NOMO-1 (cell line): ENCODE data around the gene AIMP2.
"Not testable (repeated sequence)": the region's sequence is repeated elsewhere in the genome, so short reads cannot be mapped to it uniquely, and the experiment has no call there.

Experiments
- DNase-seq, 2 experiments: peaks; one replicate each; lab custom pipeline; 2025; ENCODE audit not compliant: unreplicated experiment in 2 of 2; lab: John Stamatoyannopoulos, UW

AIMP2 gene

DNA sequence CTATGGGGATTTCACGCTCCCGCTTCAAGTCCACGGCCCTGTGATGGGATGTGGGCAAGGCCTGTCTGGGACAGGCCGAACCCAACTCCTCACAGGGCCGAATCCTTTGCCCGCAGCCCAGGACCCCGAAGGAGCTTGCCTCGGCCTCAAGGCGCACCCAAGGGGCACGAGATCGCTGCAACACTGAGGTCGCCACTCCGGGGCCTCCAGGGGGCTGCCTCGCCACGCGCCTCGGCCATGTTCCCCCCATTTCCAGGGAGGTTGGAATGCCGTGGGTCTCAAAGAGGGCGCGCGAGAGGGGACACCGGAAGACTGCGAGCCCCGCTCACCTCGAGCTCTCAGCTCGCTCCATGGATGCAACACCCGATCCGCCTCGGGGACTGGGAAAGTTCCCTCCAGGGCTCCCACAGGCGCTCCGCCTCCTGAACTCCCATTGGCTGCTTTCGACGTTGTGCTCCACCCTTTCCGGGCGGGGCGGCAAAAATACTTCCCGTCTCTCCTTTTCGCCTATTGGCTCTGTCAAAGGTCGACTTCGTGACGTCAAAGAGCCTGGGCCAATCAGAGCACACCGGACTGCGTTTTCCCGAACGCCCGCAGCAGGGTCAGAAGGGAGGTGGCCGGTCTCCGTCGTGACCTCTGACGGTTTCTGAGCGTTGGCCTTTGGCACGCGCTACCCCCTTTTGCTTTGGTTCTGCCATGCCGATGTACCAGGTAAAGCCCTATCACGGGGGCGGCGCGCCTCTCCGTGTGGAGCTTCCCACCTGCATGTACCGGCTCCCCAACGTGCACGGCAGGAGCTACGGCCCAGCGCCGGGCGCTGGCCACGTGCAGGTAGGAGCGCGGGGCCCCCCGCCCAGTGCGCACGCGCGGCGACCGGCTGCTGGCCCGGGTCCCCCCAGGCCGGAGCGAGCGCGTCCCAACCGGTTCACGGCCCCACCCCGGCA lies at the start of gene AIMP2, which contains the start of gene PMS2:
Gene AIMP2, plus strand, starts transcription at position 605 of the 944 bp plus-strand sequence. Its CDS starts 92 bp downstream, at position 697.
Gene PMS2, minus strand, starts transcription at position 382 of the 944 bp plus-strand sequence. Its CDS starts 30 bp downstream, at position 352.
- peak; percentile 95 to 96 for DNase-seq

DNA sequence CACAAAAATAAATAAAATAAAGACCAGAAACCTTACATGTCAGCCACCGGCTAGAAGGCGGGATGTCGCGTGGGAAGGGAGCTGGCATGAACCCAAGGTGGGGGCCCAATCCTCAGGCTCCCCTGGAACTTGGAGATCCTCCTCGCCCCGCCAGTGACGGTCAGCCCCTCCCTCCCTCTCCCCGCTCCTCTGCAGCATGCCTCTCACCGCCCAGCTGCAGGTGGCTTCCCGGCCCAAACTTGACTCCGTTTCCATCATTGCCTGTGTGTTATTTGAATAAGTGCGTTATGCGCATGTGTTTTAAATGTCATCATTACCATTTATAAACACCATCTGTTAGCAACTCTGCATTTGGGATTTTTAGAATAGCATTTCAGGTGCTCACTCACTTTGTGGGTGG lies 45.9 kb upstream of the AIMP2 start:
- not testable (repeated sequence) for DNase-seq

DNA sequence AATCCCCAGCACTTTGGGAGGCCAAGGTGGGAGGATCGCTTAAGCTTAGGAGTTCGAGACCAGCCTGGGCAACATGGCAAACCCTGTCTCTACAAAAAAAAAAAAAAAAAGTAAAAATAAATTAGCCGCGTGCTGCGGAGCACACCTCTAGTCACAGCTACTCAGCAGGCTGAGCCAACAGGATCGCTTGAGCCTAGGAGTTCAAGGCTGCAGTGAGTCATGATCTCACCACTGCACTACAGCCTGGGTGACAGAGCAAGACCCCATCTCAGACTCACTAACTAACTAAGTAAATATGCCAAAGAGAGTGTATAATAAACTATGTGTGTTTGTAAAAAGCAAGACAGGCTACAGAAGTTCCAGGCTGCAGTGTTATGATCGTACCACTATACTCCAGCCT lies 45.3 kb upstream of the AIMP2 start:
- not testable (repeated sequence) for DNase-seq

DNA sequence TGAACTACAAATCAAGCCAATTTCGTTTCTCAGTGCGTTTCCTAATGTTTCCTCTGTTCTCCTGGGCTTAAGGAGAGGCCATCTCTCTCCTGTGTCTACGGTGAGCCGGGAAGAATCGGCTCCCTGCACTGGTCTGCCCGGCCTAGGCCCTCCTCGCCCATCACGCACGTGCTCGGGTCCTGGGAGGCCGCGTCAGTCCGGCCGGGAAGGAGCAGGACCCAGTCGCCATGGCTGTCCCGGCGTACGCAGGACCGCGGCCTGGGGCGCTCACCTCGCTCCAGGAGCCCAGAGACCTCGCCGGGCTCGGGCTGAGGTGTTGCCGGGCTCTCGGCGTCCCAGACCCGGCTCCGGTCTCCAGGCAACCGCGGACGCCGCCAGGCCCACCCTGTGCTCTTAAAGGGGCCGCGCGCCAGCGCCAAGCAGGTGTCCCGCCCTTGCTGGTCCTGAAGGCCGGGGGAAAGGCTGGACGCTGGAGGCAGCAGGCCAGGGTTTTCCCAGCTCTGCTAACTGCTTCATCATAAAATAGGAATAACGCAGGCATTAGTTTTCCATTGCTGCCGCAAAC lies 38.6 kb upstream of the AIMP2 start, which contains the start of gene RSPH10B:
Gene RSPH10B, minus strand, starts transcription at position 343 of the 565 bp plus-strand sequence. CDS start 3,573 bp downstream, outside the sequence.
- not testable (repeated sequence) for DNase-seq

DNA sequence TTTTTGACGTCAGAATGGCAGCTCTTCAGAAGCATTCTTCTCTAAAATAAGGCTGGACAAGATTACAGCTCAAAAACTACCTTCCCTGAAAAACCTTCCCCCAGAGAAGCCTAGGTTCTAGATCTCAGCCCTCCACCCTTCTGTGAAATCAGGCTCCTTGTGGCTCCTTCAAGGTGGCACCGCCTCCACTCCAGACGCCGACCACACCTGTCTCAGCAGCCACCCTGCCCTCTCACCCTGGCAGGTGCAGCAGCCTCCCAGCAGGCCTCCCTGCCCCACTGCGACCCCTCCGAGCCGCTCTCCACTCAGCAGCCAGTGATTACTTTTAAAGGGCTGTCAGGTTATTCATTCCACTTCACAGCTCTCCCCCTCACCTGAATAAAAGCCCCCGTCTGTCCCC lies 35.5 kb upstream of the AIMP2 start:
- not testable (repeated sequence) for DNase-seq

DNA sequence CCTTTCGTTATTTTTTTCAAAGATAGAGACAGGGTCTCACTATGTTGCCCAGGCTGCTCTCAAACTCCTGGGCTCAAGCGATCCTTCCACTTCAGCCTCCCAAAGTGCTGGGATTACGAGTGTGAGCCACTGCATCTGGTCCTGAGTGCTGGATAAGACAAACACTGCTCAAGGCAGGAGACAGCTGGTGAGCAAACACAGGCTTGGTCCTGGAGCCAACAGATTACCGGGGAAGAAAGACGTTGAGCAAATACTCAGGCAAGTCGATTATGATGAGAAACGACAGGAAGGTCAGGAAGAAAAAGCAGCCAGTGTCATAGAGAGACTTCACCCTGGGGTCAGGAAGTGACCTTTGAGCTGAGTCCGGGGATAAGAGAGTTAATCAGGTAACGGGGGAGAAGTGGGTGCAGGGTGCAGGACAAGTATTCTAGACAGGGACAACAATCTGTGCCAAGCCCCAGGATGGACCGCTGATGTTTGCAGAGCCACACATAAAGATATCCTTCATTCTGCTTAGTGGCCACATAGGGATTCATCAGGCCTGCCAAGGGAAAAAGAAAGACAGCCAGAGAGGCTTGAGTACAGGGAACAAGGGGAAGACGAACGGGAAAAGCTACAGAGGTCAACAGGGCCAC lies 29.3 kb upstream of the AIMP2 start:
- DNase-seq: not testable (repeated sequence)

DNA sequence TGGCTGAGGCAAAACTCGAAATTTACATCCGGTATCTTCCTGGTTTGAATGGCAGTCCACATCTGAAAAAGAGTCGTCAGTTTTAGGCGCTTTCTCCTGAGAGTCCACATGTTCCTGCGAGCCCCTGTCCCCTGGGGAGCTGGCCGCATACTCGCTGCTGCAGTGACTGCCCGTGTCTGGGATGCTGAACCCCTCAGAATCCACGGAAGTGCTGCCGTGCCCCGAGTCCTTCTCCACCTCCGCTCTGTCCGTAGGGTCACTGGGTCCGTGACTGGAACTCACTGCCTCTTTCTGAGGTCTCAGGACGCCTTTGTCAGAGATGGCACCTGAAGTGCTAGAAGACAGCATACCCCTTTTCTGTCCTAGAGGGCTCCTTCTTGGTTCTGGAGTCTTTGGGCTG lies 22.0 kb upstream of the AIMP2 start:
- not testable (repeated sequence) for DNase-seq

DNA sequence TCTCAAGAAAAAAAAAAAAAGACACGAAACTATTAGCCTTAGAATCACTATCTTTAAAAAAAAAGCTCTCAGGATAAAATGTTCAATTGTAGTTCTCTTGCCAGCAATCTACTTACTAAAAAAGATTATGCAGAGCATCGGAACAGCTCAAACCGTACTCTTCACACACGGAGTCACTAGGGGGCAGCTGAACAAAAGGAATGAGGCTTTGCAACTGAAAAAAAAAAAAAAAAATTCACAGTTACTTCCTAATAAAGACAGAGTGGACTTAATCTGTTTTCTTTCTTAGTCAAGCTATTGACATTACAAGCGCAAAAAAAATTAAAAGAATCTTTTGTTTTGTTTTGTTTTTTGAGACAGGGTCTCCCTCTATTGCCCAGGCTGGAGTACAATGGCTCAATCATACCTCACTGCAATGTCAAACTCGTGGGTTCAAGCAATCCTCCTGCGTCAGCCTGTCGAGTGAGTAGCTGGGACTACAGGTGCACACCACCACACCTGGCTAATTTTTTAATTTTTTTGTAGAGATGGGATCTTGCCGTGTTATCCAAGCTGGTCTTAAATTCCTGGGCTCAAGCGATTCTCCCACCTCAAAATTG lies 11.8 kb upstream of the AIMP2 start:
- DNase-seq: peak; percentile 16 to 64

DNA sequence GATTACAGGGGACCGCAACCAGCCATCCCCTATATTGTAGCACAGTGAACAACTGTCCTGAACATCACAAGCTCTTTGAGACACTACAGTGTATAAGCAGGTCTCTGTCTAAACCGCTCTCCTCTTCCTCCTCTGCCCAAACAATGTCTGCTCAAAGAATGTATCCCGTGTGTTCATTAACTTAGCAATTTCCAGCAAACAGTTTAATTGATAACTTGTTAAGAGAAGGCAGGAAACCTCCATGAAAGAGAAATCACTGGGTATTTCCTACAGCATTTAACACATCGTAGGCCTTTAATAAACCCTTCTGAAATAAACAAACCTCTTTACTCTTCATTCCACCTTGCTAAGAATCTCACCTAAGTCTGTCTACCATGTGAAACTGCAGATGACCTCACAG lies 1.7 kb upstream of the AIMP2 start:
- no peak for DNase-seq

DNA sequence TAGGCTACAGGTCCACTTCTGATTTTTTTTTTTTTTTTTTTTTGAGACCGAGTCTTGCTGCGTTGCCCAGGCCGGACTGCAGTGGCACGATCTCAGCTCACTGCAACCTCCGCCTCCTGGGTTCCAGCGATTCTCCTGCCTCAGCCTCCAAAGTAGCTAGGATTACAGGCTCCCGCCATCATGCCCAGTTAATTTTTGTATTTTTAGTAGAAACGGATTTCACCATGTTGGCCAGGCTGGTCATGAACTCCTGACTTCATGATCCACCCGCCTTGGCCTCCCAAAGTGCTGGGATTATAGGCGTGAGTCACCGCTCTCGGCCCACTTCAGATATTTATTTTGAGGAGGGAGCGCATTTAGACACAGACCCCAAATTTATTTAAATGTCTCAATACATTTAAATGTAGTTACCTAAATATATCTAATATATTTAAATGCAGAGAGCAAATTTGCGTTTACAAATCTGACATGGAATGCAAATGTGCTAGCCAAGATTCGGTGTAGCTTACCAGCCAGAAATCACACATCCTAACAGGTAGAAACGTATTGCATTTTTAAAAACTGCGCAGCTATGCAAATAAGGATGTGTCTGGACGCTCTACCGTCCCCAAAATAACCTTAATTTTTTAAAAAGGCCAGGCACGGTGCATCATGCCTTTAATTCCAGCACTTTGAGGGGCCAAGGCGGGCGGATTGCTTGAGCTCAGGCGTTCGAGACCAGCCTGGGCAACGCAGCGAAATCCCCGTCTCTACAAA lies 1.1 kb upstream of the AIMP2 start:
- not testable (repeated sequence) for DNase-seq

DNA sequence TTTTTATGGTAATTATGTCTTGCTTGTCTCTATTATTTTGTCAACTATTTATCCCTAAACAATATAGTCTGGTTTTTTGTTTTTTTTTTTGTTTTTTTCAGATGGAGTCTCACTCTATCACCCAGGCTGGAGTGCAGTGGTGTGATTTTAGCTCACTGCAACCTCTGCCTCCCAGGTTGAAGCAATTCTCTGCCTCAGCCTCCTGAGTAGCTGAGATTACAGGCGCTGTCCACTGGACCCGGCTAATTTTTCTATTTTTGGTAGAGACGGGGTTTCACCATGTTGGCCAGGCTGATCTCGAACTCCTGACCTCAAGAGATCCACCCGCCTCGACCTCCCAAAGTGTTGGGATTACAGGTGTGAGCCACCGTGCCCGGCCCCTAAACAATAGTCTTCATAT lies 1.3 kb downstream of the AIMP2 start:
- not testable (repeated sequence) for DNase-seq

DNA sequence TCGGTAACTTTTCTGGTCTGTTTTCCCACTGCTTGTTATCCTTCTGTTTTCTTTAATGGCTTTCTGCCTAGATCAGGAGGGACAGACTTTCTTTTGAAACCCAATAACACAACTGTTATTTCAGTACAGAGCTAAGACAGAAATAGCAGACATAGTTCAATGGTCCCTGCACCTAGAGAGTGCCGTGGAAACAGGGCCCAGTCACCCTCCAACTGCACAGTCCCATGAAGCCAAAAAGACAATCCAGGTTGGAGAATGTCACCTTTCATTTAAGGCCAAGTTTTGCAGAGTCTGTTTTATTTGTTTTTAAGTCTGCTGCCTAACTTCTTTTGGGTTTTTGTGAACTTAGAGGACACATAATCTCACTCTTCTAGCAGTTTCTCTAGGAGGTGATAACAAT lies 2.5 kb downstream of the AIMP2 start:
- no peak for DNase-seq

DNA sequence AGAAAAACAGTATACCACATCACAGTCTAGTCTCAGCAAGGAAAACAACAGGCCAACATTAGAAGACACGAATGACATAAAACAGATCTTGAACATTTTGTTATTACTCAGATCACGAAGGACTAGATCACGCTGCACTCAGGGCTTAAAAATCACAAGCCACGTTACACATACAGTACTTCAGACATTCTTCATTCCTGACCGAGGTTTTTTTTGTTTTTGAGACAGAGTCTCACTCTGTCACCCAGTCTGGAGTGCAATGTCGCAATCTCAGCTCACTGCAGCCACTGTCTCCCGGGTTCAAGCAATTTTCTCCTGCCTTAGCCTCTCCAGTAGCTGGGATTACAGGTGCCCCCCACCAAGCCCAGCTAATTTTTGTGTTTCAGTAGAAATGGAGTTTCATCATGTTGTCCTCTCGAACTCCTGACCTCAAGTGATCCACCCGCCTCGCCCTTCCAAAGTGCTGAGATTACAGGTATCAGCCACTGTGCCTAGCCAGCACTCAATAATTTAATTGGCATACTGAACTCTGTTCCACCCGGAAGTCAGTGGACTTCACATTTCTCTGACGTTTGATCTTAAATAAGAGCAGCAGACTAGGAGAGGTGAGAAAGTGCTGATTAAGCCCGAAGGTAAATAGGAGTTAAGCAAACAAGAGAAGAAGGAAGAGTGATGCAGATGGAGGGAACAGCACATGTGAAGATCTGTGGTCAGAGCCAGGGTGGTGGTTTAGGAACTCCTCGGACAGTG lies 3.5 kb downstream of the AIMP2 start:
- no peak for DNase-seq

DNA sequence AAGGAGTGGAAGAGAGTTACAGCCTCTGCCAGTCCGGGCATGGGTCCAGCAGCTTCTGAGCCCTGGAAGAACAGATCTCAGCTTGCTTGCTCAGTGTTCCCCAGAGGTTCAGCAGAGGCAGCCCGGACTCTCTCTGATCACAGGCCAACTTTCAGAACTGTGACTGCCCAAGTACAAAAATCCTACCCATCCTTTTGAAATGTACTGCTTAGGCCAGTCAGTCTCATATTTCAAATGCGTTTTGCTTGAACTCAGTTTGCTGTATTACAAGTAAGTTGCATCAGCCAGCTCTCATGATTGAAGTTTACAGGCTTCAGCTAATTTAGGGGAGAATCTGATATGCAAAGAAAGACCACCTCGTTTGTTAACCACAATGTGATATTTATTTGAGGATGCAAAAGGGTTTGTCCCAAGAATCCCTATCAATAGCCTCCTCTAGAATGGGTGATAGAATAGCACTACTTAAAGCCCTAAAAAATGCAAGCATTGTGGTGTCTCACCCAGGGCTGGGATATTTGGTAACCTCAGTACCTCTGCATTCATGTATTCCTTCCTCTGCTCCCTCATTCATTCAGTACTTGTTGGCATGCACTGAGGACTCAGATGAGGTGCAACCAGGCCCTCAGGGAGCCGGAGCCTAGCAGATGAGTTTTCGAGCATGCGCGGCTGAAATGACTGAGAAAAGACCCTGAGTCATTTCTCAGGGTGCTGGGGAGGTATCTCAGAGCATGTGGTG lies 7.0 kb downstream of the AIMP2 start:
- no peak for DNase-seq

DNA sequence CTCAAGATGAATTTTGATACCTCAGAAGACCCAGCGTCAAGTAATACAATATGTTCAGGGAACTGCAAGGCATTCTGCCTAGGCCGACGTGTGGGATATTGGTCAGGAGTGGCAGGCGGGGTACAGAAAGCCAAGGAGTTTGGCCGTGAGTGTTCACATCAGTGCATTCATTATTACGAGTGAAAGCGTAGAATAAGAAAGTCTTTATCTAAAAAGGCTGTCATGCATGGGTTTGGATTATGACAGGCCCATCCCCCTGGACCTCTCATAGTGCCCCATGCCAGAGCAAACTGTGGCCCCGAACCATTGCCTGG lies 7.5 kb downstream of the AIMP2 start:
- no peak for DNase-seq

DNA sequence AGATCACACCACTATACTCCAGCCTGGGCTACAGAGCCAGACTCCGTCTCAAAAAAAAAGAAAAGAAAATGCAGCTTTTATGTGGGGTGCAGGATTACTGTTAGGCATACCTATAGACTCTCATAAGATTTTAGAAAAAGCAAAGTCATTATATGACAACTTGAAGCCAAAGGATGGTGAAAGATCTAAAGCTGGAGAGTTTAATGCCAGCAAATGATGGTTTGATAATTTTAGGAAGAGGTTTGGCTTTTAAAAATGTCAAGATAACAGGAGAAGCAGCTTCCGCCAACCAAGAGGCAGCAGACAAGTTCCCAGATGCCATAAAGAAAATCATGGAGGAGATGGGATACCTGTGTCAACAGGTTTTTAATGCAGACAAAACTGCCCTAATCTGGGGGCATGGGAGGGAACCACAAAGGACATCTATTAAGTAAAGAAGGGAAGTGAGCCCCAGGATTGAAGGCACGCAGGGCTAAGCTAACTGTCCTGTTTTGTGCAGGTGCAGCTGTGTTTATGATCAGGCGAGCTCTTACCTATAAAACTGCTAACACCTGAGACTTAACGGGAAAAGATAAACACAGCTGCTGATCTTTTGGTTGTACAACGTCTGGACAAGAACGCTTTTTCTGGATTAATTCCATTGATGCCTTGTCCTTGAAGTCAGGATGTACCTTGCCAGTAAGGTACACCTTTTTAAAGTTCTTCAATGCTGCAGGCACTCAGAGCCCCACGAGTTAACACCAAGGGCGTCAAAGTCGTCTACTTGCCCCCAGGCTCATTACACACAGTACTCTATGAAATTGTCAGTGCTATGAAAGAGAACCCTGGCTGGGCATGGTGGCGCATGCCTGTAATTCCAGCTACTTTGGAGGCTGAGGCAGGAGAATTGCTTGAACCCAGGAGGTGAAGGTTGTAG lies 11.6 kb downstream of the AIMP2 start:
- DNase-seq: no peak

DNA sequence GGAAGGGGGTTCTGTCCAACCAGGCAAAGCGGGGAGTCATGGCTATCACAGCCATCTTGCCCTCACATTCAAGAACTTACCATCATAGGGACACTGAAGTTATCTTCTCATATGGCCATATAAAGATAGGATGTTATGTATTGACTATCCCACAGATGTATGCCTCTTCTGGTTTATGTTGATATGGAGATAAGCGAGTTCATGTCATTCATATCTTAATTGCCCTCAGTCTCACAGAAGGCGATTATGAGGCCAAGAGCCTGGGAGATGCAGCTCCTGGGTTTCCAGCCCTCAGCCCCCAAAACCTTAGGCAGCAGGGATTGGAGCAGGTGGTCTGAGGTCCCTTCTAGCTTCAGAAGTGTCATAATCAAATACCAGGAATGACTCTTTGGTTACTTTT lies 13.6 kb downstream of the AIMP2 start:
- DNase-seq: no peak

DNA sequence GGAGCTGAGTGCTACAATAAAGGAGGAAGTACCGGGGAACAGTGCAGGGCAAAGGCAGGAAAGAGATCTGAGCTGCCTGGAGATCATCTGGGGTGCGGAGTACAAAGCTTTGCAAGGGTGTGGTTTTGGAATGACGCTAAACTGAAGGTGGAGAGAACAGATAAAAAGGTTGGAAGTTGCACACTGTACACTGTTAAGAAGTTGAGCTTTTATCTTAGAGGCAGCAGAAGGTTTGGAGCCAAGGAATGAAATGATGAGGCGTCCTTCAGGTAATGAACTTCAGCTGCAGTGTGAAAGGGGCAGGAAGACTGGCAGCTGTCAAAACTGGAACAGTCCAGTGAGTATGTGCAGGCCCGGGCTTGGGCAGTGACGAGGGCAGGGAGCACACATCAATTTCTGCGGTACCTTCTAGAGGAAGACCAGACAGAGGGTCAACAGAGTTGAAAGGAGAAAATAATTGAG lies 14.9 kb downstream of the AIMP2 start:
- DNase-seq: no peak
